ENCODE data around the gene NOS1AP.

DNA sequence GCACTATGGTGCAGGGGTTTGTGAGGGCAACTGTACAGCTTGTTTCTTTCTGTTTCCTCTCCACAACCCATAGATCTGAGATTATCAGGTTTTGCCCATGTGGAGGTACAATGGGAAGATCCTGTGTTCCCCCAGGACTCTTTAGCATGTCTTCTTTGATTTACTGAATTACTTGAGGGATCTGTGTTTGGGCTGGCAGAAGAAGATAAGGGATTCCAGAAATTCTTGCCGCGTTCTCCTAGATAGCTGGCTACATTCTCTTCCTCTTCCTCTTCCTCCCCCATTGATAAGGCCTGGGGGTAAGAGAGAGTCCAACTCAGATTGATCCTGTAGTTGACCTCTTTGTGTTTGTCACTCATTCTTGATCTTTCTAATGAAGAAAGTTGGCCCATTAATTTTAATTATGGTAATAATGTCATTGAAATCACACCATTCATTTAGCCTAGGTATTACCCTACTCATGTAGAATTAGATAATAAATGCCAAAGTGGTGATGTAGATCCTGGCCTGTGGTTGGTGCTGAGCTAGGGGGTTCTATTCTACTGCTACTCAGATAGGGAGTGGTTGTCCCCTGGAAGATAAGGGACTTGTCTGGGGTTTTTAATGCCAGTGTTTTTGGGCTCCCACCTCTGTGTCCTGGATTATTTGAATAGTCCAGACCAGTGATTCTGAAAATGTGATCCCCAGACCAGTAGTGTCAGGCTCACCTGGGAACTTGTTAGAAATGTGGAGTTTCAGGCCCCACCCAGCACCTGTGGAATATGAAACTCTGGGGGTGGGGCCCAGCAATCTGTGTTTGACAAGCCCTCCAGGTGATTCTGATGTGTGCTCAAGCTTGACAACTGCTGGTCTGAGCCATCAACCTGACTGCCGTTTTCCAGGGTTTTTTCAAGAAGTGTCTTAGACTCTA, 122.2 kb downstream of the NOS1AP start:
- TF ChIP-seq, protein P1, sequence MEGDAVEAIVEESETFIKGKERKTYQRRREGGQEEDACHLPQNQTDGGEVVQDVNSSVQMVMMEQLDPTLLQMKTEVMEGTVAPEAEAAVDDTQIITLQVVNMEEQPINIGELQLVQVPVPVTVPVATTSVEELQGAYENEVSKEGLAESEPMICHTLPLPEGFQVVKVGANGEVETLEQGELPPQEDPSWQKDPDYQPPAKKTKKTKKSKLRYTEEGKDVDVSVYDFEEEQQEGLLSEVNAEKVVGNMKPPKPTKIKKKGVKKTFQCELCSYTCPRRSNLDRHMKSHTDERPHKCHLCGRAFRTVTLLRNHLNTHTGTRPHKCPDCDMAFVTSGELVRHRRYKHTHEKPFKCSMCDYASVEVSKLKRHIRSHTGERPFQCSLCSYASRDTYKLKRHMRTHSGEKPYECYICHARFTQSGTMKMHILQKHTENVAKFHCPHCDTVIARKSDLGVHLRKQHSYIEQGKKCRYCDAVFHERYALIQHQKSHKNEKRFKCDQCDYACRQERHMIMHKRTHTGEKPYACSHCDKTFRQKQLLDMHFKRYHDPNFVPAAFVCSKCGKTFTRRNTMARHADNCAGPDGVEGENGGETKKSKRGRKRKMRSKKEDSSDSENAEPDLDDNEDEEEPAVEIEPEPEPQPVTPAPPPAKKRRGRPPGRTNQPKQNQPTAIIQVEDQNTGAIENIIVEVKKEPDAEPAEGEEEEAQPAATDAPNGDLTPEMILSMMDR (IDR thresholded peaks at IDR 0.05): no peak
- no peak for TF ChIP-seq POLR2A (IDR thresholded peaks at IDR 0.05)
